GM12873 (cell line): ENCODE measurements around the gene ORC5.

Experiments
- CTCF ChIP-seq: IDR thresholded peaks from 2 replicates; pipeline ENCODE4 v1.5.1; 2012; ENCODE audit warnings: low read depth, mild to moderate bottlenecking, moderate library complexity, low read length, control low read depth; ENCODE audit not compliant: insufficient read depth; ENCODE audit errors: missing control alignments

ORC5 gene

GRCh38 chr7:104160375-104160774, 47.4 kb downstream of the ORC5 start:
- TF ChIP-seq CTCF = no peak

GRCh38 chr7:104156842-104157277, 51.0 kb downstream of the ORC5 start:
- TF ChIP-seq CTCF = peak; percentile 46

GRCh38 chr7:104153287-104153686, 54.5 kb downstream of the ORC5 start:
- TF ChIP-seq CTCF = no peak

- no peak for TF ChIP-seq CTCF
Measured at GRCh38 chr7:104152468-104152867, 55.3 kb downstream of the ORC5 start.

GRCh38 chr7:104150470-104150869, 57.3 kb downstream of the ORC5 start:
- no peak for TF ChIP-seq CTCF

DNA sequence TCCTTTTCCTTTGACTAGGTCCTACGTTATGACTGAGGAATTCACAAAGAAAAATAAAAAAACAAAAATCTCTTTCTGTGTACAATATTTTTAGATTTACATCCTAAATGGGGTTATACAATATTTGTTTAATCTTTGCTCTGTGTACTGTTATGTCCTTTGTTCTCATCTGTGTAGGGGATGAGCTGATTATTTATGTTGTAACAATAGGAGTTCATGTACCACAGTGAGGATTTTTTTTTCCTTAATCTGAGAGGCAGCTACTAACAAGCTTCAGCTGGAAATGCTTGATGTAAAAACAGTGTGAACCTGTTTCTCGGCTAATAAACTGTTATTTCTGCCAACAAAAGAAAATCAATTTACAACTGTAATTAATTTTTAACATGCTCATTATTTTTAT, 58.0 kb downstream of the ORC5 start:
- no peak for TF ChIP-seq CTCF

DNA sequence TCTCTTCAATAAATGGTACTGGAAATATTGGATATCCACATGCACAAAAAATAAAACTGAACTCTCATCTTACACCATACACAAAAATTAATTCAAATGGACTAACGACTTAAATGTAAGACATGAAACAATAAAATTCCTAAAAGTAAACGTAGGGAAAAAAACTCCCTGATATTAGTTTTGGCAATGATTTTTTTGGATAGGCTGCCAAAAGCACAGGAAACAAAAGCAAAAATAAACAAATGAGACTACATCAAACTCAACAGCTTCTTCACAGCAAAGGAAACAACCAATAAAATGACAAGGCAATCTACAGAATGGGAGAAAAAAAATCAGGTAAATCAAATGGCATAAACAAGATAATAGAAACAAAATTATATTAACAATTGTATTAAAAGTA, 65.7 kb downstream of the ORC5 start:
- TF ChIP-seq CTCF = no peak
